ENCODE measurements around the gene TUBAL3. TPM values are rescaled to one million over a fixed set of nuclear protein-coding genes. Genes with fewer than 3 reads are reported as not detected.

The TUBAL3 gene
- total and polyA plus RNA-seq, 9 donors: 0.15 to 0.34 (median 0.15) TPM; not detected in 6

DNA sequence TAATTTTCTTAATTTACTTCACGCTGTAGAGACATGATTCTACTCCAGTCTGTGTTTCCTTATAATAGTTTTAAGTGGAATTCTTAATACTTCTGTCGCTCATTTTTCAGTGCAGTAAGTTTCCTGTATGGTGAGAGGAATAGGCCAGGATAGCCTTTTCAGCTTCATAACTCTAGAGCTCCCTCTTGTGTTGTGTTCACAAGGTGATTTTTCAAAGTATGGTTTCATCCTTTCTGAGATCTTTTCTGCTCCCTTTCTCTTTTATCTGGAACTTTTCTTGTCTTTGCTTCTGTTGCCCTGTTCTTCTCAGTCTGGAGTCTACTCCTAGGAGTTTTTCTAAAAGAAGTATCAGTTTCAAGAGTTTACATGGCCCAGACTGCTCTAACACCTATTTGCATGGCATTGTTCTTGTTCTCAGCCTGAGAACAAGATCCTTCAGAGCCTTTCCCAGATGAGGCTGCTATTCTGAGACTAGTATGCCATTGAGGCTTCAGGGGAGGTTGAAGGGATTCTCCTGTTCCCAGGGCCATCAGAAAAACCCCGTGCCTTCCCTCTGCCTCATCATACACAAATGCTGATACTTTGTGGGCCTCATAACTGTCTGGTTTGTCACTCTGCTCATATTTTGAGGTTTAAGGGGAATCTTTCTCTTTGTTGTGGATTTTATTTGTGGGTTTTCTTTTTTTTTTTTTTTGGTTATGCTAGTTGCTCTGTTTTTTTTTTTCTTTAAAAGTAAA lies 29.6 kb upstream of the TUBAL3 start:
- Histone ChIP-seq H3K27ac (no peak overlapping the region), H3K9me3 (no peaks in the 10 kb centered on the region), H3K27me3 (no peaks in the 10 kb centered on the region), H3K4me3 (no peak overlapping the region), H3K4me1 (ENCODE audit: insufficient read depth) (no peaks in the 10 kb centered on the region), H3K36me3 (no peaks in the 10 kb centered on the region)
- no peak for TF ChIP-seq POLR2A (IDR thresholded peaks at IDR 0.05)
- TF ChIP-seq, protein P1, sequence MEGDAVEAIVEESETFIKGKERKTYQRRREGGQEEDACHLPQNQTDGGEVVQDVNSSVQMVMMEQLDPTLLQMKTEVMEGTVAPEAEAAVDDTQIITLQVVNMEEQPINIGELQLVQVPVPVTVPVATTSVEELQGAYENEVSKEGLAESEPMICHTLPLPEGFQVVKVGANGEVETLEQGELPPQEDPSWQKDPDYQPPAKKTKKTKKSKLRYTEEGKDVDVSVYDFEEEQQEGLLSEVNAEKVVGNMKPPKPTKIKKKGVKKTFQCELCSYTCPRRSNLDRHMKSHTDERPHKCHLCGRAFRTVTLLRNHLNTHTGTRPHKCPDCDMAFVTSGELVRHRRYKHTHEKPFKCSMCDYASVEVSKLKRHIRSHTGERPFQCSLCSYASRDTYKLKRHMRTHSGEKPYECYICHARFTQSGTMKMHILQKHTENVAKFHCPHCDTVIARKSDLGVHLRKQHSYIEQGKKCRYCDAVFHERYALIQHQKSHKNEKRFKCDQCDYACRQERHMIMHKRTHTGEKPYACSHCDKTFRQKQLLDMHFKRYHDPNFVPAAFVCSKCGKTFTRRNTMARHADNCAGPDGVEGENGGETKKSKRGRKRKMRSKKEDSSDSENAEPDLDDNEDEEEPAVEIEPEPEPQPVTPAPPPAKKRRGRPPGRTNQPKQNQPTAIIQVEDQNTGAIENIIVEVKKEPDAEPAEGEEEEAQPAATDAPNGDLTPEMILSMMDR (IDR thresholded peaks at IDR 0.05): peak in 2 of 3 donors; percentile 24 to 28
- DNase-seq: no peak
- intact Hi-C loops (cut with DNase I): loop anchor here in 1 of 4 donors (5.0 kb wide), 1 partner anchor 587 kb away; no protein-coding TSS in a partner anchor
- WGBS, 3 donors: 69 to 76% (median 76%) methylated on average over 3 of the region's 3 CpGs

DNA sequence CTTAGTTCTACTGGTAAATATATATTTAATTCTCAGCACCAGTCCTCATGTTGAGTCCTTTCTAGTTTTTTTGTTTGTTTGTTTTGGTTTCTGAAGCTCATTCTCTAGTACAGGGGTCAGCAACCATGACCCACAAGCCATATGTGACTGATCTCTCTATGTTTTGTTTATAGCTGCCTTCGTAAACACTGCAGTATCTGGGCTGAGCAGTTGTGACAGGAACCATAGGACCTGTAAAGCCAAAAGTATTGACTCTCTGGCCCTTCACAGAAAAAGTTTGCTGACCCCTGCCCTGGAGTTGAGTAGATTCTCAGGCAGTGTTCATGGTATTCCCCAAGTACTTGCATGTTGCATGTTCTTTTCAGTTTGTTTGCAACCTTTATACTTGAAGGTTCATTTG lies 28.6 kb upstream of the TUBAL3 start:
- Histone ChIP-seq H3K27ac (no peak overlapping the region), H3K36me3 (no peaks in the 10 kb centered on the region), H3K9me3 (no peaks in the 10 kb centered on the region), H3K27me3 (no peaks in the 10 kb centered on the region), H3K4me3 (no peak overlapping the region), H3K4me1 (ENCODE audit: insufficient read depth) (no peaks in the 10 kb centered on the region)
- WGBS, 3 donors: 38 to 74% (median 73%) methylated on average over 1 of the region's 1 CpG
- intact Hi-C loops (cut with DNase I): loop anchor here in 1 of 4 donors (5.0 kb wide), 1 partner anchor 586 kb away; no protein-coding TSS in a partner anchor
- no peak for DNase-seq
- TF ChIP-seq POLR2A (IDR thresholded peaks at IDR 0.05): no peak
- TF ChIP-seq, protein P1 (IDR thresholded peaks at IDR 0.05): no peak
- no peak for TF ChIP-seq EP300 (IDR thresholded peaks at IDR 0.05)

DNA sequence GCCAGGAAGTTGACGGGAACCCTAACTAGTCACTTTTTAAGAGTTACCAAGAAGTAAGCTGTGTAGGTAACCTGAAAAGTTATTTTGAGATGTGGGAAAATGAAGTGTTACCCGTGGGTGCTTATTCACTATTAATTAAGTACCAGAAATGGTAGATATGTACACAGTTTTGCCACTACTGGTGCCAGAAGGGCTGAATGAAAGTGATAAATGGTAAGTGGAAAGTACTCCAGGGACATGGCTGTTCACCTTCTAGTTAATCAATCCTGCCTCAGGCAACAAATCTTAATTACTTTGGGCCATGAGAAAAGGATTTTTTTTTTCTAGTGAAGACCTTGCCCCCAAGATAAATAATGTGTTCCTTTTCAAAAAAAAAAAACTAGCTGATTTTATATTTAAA lies 23.5 kb upstream of the TUBAL3 start:
- 48 to 62% (median 51%) methylated on average over 2 of the region's 2 CpGs for WGBS, 3 donors
- intact Hi-C loops (cut with DNase I): no loop called here
- H3K27ac ChIP-seq: no peak overlapping the region

DNA sequence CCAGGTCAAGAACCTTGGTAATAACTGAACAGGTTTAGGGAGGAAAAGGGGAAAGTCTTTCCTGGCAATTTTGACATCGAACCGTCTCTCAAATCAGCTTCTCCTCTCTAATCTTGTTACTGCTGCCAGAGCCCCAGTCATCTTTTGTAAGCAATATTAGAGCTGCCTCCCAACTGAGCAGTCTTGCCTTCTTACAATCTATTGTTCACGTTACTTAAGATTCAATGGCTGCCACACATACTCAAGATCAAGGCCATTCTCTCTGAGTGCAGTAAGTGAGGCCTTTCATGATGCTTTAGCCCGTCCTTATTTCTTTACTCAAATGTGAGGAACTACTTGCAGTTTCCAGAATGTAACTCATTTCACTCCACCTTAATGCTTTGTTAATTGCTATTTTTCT lies 20.1 kb upstream of the TUBAL3 start:
- H3K27ac ChIP-seq: no peak overlapping the region
- 62 to 70% (median 65%) methylated on average over 4 of the region's 4 CpGs for whole genome bisulfite sequencing, 3 donors
- intact Hi-C loops (cut with DNase I): no loop called here
- H3K27me3 ChIP-seq: no peaks in the 10 kb centered on the region
- no peak for TF ChIP-seq EP300 (IDR thresholded peaks at IDR 0.05)
- TF ChIP-seq, protein P1 (IDR thresholded peaks at IDR 0.05): no peak
- TF ChIP-seq POLR2A (IDR thresholded peaks at IDR 0.05): no peak
- no peaks in the 10 kb centered on the region for H3K36me3 ChIP-seq
- no peak overlapping the region for H3K4me3 ChIP-seq
- H3K9me3 ChIP-seq: no peaks in the 10 kb centered on the region
- no peaks in the 10 kb centered on the region for H3K4me1 ChIP-seq (ENCODE audit: insufficient read depth)
- DNase-seq: no peak

More for the DNA sequence above, 23.5 kb upstream of the TUBAL3 start:
- Histone ChIP-seq H3K36me3 (no peaks in the 10 kb centered on the region), H3K4me1 (ENCODE audit: insufficient read depth) (no peaks in the 10 kb centered on the region), H3K4me3 (no peak overlapping the region), H3K9me3 (no peaks in the 10 kb centered on the region), H3K27me3 (no peaks in the 10 kb centered on the region)
- DNase-seq: no peak
- TF ChIP-seq POLR2A (IDR thresholded peaks at IDR 0.05) (no peak), EP300 (IDR thresholded peaks at IDR 0.05) (no peak)
- TF ChIP-seq, protein P1 (IDR thresholded peaks at IDR 0.05): no peak

All from ovary (tissue), 9 donors.